ENCODE data around the gene ARF3. TPM values are rescaled to one million over a fixed set of nuclear protein-coding genes. Genes with fewer than 3 reads are reported as not detected.
A peak's percentile ranks its signal among the peaks of the same experiment; 100 is the strongest.

ARF3 gene
- total RNA-seq = 10 to 100 TPM; 17.1 to 21.6 TPM
- polyA plus RNA-seq = 10 to 100 TPM; 14.1 to 29.5 TPM

GRCh38 chr12:48957141-48958048 lies at the start of gene ARF3:
TSS of gene ARF3 (minus strand) at chr12:48957487. CDS start at chr12:48941095, 16,392 bp downstream.
- Histone ChIP-seq H3K36me3 (ENCODE audit: control insufficient read depth in 4 of 4, insufficient read depth in 3 of 4, low read depth in 1 of 4, low read length in 3 of 4) (no peaks in the 10 kb centered on the region), H3K4me1 (ENCODE audit: control insufficient read depth in 4 of 4, insufficient read depth in 4 of 4, low read length in 3 of 4) (peaks cover 0 to 22% (median 10%) of the 10 kb centered on the region in 4 donors), H3K27me3 (ENCODE audit: control insufficient read depth in 4 of 4, insufficient read depth in 4 of 4, low read length in 3 of 4) (no peaks in the 10 kb centered on the region), H3K4me3 (ENCODE audit: low read depth in 1 of 3, low read length in 3 of 3) (peak within 1 kb of the TSS; percentile 70 to 84 (median 83)), H3K9ac (ENCODE audit: low read depth in 1 of 2, low read length in 2 of 2) (peak within 1 kb of the TSS in 1 of 2 donors; percentile 68), H3K9me3 (ENCODE audit: control insufficient read depth in 4 of 4, low read length in 3 of 4) (no peaks in the 10 kb centered on the region), H3K27ac (ENCODE audit: low read depth in 1 of 2, low read length in 2 of 2) (peak within 1 kb of the TSS; percentile 64 to 74)
- no peak for TF ChIP-seq JUND (IDR thresholded peaks at IDR 0.05)
- TF ChIP-seq, protein P1, sequence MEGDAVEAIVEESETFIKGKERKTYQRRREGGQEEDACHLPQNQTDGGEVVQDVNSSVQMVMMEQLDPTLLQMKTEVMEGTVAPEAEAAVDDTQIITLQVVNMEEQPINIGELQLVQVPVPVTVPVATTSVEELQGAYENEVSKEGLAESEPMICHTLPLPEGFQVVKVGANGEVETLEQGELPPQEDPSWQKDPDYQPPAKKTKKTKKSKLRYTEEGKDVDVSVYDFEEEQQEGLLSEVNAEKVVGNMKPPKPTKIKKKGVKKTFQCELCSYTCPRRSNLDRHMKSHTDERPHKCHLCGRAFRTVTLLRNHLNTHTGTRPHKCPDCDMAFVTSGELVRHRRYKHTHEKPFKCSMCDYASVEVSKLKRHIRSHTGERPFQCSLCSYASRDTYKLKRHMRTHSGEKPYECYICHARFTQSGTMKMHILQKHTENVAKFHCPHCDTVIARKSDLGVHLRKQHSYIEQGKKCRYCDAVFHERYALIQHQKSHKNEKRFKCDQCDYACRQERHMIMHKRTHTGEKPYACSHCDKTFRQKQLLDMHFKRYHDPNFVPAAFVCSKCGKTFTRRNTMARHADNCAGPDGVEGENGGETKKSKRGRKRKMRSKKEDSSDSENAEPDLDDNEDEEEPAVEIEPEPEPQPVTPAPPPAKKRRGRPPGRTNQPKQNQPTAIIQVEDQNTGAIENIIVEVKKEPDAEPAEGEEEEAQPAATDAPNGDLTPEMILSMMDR (IDR thresholded peaks at IDR 0.05; ENCODE audit: low read depth, low read length, missing input control) = no peak
- no peak for TF ChIP-seq EGR1 (IDR thresholded peaks at IDR 0.05; ENCODE audit: low read depth in 2 of 2)
- TF ChIP-seq, protein P2, sequence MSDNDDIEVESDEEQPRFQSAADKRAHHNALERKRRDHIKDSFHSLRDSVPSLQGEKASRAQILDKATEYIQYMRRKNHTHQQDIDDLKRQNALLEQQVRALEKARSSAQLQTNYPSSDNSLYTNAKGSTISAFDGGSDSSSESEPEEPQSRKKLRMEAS (IDR thresholded peaks at IDR 0.05) = no peak
- TF ChIP-seq HNF4G (IDR thresholded peaks at IDR 0.05) = no peak
- no peak for TF ChIP-seq ATF3 (IDR thresholded peaks at IDR 0.05)
- TF ChIP-seq RXRA (IDR thresholded peaks at IDR 0.05) = no peak
- TF ChIP-seq GABPA (IDR thresholded peaks at IDR 0.05 in 1 of 2, conservative IDR thresholded peaks at IDR 0.05 in 1 of 2) = peak; percentile 30 to 79
- TF ChIP-seq, protein P3, sequence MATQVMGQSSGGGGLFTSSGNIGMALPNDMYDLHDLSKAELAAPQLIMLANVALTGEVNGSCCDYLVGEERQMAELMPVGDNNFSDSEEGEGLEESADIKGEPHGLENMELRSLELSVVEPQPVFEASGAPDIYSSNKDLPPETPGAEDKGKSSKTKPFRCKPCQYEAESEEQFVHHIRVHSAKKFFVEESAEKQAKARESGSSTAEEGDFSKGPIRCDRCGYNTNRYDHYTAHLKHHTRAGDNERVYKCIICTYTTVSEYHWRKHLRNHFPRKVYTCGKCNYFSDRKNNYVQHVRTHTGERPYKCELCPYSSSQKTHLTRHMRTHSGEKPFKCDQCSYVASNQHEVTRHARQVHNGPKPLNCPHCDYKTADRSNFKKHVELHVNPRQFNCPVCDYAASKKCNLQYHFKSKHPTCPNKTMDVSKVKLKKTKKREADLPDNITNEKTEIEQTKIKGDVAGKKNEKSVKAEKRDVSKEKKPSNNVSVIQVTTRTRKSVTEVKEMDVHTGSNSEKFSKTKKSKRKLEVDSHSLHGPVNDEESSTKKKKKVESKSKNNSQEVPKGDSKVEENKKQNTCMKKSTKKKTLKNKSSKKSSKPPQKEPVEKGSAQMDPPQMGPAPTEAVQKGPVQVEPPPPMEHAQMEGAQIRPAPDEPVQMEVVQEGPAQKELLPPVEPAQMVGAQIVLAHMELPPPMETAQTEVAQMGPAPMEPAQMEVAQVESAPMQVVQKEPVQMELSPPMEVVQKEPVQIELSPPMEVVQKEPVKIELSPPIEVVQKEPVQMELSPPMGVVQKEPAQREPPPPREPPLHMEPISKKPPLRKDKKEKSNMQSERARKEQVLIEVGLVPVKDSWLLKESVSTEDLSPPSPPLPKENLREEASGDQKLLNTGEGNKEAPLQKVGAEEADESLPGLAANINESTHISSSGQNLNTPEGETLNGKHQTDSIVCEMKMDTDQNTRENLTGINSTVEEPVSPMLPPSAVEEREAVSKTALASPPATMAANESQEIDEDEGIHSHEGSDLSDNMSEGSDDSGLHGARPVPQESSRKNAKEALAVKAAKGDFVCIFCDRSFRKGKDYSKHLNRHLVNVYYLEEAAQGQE (IDR thresholded peaks at IDR 0.05) = no peak
- no peak for TF ChIP-seq RAD21 (IDR thresholded peaks at IDR 0.05)
- TF ChIP-seq NR2F2 (IDR thresholded peaks at IDR 0.05) = no peak
- no peak for TF ChIP-seq HNF4A (conservative IDR thresholded peaks at IDR 0.05)
- TF ChIP-seq, protein P4, sequence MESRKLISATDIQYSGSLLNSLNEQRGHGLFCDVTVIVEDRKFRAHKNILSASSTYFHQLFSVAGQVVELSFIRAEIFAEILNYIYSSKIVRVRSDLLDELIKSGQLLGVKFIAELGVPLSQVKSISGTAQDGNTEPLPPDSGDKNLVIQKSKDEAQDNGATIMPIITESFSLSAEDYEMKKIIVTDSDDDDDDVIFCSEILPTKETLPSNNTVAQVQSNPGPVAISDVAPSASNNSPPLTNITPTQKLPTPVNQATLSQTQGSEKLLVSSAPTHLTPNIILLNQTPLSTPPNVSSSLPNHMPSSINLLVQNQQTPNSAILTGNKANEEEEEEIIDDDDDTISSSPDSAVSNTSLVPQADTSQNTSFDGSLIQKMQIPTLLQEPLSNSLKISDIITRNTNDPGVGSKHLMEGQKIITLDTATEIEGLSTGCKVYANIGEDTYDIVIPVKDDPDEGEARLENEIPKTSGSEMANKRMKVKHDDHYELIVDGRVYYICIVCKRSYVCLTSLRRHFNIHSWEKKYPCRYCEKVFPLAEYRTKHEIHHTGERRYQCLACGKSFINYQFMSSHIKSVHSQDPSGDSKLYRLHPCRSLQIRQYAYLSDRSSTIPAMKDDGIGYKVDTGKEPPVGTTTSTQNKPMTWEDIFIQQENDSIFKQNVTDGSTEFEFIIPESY (IDR thresholded peaks at IDR 0.05) = peak; percentile 99
- peak; percentile 23 for TF ChIP-seq YY1 (IDR thresholded peaks at IDR 0.05)
- no peak for TF ChIP-seq TAF1 (conservative IDR thresholded peaks at IDR 0.05)
- no peak for TF ChIP-seq FOXA1 (IDR thresholded peaks at IDR 0.05)
- TF ChIP-seq FOXA2 (IDR thresholded peaks at IDR 0.05) = no peak
- peak; percentile 85 for DNase-seq (ENCODE audit: low spot score)
- WGBS = 1% methylated on average over 58 of the region's 58 CpGs
